GM21390 (cell line): ENCODE data around the gene PODXL.

Experiments used
- ATAC-seq: cut with Tn5 transposase; IDR thresholded peaks from one replicate; pipeline ENCODE4 v1.9.1; 2021; ENCODE audit not compliant: unreplicated experiment

Gene PODXL

GRCh38 chr7:131556053-131556908 lies at the start of gene PODXL:
PODXL (minus strand) TSS chr7:131556628; CDS start chr7:131556359, 269 bp downstream.
- peak; percentile 89 for ATAC-seq

DNA sequence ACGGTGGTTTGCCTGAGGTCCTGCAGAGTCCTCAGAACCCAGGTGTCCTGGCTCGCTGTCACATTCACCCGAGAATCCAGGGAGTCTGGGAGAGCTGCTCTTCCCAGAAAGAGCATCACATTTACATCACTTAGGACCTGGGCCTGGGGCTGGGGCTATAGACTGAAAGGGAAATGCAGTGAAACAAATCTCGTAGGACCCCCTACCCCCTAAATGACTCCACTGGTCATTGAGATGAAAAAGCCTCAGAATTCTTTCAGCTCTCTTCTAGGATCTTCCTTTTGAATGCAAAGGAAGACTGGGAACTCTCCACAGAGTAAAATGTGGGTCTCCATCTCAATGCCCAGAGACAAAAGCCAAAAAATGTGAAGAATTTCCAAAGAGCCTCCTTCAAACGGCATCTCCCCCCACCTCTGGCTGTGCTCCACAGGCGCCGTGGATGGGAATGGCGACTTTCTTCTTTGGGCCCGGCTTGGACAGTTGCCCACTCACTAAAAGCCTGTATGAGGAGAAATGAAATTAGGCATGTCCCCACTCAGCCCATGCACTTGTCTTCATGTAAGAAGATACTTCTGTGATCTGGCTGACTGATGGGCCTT lies 49.0 kb upstream of the PODXL start:
- no peak for ATAC-seq

DNA sequence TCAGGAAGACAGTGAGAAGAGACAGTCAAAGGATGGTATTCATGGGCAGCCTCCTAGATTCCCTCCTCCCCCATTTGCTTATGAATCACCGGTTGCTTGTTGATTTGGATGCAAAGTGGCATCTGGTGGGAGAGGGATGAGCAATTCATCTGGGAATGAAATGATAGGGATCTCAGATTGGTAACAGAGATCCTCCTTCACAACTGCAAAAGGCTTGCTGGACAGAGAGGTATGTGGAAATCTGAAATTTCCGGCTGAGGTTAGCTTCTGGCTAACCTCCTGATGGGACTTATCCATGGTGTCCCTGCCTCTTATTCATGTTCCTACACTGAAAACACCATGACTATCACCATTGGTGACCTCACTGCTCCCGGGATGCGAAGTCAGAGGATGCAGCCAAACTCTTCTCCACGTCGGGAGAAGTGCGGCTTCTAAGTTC lies 48.4 kb upstream of the PODXL start:
- no peak for ATAC-seq

- no peak for ATAC-seq
These were observed 47.5 kb upstream of the PODXL start for GRCh38 chr7:131603932-131604331.

DNA sequence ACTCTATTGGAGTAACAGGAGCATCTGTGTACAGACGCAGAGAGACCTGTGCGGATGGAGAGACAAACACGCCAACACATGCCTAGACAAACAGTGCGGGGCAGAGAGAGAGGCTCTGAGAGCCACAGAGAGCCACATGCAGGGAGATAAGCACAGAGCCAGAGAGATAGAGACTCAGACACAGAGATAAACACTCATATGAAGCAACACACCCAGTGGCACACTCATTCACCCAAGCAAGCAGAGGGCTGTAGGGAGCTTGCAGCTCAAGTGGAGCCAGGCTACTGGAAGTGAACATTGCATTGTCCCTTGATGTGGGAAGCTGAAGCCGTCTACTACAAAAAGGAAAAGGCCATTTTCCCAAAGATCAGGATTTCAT lies 46.6 kb upstream of the PODXL start:
- ATAC-seq: no peak

DNA sequence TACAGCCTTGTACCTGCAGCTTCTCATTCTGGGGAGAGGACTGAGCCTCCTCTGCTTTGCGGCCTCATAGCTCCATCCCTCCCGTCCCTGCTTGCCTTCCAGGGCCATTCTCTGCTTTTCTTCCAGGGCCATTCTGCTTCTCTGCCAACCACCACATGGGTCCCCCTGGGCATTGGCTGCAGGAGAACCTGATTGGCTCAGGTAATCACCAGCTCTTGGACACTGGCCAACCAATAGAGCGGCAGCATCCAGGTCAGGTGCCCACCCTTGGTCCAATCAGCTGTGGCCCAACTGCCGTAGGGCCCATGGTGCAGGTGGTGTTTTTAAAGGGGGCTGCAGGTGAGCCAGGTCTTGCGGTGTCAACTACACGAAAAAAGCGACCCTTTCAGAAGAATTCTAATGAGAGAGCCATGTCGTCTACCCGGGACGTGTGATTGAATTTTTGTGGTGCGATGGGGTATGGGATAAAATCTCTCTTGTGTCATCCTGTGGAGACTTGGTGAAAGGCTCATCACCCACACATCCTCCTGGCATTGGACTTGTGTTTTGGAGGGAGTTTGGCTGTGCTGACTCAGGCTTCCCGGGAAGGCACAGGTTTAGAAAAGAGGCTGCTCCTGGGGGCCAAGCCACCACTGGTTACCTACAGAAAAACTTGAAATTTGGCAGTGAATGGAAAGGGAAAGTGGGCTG lies 46.0 kb upstream of the PODXL start:
- no peak for ATAC-seq

DNA sequence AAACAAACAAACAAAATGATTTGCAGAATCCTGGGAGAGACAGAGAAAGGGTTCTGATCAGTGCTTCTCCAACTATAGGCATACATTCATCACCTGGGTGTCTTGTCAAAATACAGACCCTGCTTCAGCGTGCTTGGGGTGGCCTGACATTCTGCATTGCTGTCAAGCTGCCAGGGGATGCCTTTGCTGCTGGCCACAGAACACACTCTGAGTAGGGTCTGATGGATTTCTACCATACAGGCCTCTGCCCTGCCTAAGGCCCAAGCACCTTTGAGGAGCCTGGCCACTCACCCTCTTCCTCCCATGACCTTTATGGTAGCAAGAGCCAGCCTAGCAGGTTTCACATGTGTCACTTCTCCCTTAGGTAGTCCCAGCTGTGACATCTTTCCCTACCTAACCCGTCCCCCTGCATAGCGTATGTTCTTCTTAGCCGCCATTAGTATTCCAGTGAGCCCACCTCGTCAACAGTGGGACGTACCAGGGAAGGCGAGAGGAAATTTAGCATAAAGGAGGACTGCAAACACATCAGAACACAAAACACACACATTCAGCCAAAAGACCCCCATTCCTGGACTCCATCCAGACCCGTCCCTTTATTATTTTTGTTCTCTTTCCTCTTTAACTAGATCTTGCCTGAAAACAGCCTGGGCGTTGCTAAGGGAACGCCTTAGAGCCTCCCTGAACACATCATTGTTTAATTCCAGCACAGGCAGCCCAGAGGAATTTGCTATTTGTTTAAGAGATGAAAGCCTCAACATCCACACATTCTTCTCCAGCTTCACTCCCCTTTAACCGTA lies 43.9 kb upstream of the PODXL start:
- no peak for ATAC-seq

- ATAC-seq: no peak
These were observed 40.4 kb upstream of the PODXL start for GRCh38 chr7:131596785-131597184.

- ATAC-seq: no peak
These were observed 39.3 kb upstream of the PODXL start for GRCh38 chr7:131595699-131596098.

GRCh38 chr7:131591687-131592319 lies 35.4 kb upstream of the PODXL start:
- ATAC-seq: no peak

DNA sequence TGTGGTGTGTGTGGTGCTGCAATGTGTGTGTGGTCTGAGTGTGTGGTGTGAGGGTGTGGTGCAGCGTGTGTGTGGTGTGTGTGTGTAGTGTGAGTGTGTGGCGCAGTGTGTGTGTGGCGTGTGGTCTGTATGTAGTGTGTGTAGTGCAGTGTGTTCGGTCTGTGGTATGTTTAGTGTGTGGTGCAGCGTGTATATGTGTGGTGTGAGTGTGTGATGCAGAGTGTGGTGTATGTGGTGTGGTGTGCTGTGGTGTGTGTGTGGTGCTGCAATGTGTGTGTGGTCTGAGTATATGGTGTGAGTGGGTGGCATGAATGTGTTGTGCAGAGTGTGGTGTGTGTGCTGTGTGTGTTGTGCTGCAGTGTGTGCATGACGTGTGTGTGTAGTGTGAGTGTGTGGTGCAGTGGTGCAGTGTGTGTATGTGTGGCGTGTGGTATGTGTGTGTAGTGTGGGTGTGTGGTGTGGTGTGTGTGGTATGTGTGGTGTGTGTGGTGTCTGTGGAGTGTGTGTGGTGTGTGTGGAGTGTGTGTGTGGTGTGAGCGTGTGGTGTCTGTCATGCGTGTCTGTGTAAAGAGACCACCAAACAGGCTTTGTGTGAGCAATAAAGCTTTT lies 31.0 kb upstream of the PODXL start:
- ATAC-seq: no peak

DNA sequence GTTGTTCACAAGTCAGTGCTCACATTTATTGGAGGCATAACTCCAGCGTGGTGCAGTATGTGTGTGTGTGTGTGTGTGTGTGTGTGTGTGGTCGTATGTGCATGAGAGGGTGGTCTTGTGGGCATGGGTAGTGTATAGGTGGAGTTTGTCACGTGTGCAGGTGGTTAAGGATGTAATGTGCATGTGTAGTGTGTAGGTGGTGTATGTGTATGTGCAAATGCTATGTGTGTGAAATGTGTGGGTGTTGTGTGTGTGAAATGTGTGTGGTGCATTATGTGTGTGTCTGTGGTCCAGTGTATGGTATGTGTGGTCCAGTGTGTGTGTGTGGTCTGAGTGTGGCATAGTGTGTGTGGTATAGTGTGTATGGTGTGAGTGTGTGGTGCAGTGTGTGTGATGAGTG lies 30.3 kb upstream of the PODXL start:
- ATAC-seq: no peak

- ATAC-seq: no peak
These were observed 29.8 kb upstream of the PODXL start for GRCh38 chr7:131586259-131586658.

DNA sequence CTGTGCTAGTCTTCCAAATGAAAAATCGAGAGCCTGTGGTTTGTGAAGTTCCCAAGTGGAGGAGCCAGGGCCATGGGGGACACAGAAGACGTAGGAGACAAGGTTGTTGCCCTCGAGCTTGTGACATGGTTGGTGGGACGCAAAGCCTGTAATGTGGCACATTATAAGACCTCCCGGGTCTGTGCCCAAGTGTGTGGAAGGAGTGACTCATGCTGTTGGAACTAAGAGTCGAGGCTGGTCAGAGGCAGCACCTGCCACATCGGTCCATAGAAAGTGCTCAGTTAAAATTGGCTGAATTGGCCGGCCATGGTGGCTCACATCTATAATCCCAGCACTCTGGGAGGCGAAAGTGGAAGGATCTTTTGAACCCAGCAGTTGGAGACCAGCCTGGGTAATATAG lies 27.0 kb upstream of the PODXL start:
- ATAC-seq: no peak

DNA sequence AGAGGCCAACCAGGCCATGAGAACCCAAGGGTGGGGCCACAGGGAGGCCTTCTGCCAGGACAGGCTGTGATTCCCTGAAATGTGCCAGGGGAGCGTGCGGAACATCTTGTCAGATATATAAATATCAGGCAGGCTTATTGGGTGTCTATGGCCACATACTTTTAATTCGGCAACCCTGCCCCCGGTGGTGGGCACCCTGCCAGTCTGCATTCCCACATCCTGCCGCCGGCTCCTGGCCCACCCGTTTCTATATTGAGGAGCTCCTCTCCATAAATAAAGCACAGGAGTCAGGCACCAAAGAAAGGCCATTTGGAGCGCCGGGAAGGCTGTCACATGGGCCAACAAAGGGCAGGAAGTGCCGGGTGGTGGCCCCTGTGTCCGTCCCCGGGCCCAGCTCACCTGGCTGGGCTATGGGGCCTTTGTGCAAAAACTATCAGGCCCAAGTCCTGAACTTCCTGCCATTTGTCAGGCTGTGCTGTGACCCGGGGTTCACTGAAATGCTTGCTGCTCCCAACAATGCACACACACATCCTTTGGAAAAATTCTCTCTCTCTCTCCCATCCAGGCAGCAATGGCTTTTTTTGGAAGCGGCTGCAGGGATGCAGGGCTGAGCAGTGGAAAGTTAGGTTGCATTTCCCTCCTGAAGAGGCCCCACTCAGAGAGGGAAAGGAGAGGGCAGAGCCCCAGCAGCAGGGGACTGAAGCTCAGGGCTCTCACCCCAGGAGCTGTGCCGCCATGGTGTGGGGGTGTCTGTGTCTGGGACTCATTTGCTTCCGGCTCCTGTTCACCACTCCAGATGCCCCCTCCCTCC lies 25.0 kb upstream of the PODXL start:
- ATAC-seq: no peak

GRCh38 chr7:131578602-131579001 lies 22.2 kb upstream of the PODXL start:
- no peak for ATAC-seq

- no peak for ATAC-seq
These were observed 18.3 kb upstream of the PODXL start for GRCh38 chr7:131574741-131575140.

DNA sequence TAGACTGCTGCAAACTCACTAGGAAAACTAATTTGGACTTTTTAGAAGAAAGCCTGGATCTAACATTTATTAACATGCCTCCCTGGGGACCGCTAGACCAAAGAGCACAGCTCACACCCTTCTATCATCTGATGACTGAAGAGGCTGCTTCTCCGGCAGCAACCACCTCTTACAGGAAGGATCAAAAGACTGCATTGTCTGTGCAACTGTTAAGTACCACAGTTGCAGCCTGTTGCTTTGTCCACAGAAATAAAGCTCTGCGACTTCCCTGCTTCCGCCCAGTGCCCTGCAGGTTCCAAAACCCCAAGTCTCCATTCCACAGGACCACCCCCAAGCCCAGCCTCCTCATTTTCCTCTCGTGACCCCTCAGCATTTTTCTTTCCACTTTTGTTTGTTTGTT lies 14.0 kb upstream of the PODXL start:
- ATAC-seq: no peak

DNA sequence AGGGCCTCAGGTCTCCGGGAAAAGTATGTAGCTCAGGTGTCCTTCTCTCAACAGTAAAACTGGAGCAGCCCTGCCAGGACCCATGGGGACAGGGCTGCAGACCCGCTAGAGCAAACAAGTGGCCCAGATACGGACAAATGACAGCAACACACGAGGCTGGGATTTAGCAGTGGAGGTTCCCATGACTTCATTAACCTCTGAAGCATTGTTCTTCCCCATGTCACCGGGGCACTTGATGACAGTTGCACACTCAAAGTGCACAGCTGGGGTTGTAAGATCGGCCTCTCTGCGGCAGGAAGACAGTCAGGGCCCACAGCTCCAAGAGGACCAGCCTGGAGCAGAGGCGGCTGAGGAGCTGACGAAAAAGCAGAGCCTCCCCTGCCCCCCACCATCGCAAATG lies 12.5 kb upstream of the PODXL start:
- no peak for ATAC-seq
